ENCODE measurements around the gene HOXA4. TPM values are rescaled to one million over a fixed set of nuclear protein-coding genes. Genes with fewer than 3 reads are reported as not detected.

Gene HOXA4
- polyA plus RNA-seq, 3 donors, result 0.48 TPM; not detected in 2

GRCh38 chr7:27173956-27174873, 43.7 kb upstream of the HOXA4 start, which contains the start of gene HOXA10:
HOXA10 (minus strand) TSS chr7:27174320; CDS start chr7:27174306, 14 bp downstream.
- no peak within 1 kb of the TSS for H3K27ac Mint-ChIP-seq
- H3K9me3 ChIP-seq (replicated peaks in 1 of 2; ENCODE audit: control insufficient read depth in 1 of 2, insufficient read depth in 1 of 2, low read length in 2 of 2), result peaks cover 11 to 28% of the 10 kb centered on the region in 2 donors
- H3K27ac ChIP-seq (ENCODE audit: low read depth in 1 of 2, low read length in 2 of 2), result no peak within 1 kb of the TSS
- no peaks in the 10 kb centered on the region for H3K36me3 ChIP-seq (replicated peaks in 1 of 2; ENCODE audit: control insufficient read depth in 1 of 2, insufficient read depth in 2 of 2, low read length in 2 of 2)
- H3K4me1 Mint-ChIP-seq, result peaks cover 32% of the 10 kb centered on the region
- no peaks in the 10 kb centered on the region for H3K79me2 ChIP-seq (ENCODE audit: insufficient read depth, low read length)
- peak within 1 kb of the TSS; percentile 92 for H3K4me2 ChIP-seq (replicated peaks; ENCODE audit: extremely low read depth, low read length, poor library complexity, severe bottlenecking)
- intact Hi-C loops (cut with micrococcal nuclease), result loop anchor here in 1 of 2 donors (1.0 to 5.0 kb wide), 2 partner anchors 10 to 1312 kb away; no protein-coding TSS in a partner anchor
- H3K27me3 Mint-ChIP-seq (ENCODE audit: low read depth in 3 of 3), result peaks cover 84 to 94% (median 89%) of the 10 kb centered on the region in 3 donors
- no peak for TF ChIP-seq CTCF (IDR thresholded peaks at IDR 0.05)
- no peak for DNase-seq
- H3K4me3 Mint-ChIP-seq, result peak within 1 kb of the TSS; percentile 74 to 89
- peaks cover 9% of the 10 kb centered on the region for H4K20me1 ChIP-seq (ENCODE audit: insufficient read depth, low read length)
- peak within 1 kb of the TSS; percentile 88 for H2AFZ ChIP-seq (ENCODE audit: insufficient read depth, low read depth, low read length, poor library complexity, severe bottlenecking)
- H3K9ac ChIP-seq (ENCODE audit: insufficient read depth, low read length, poor library complexity, severe bottlenecking), result peak within 1 kb of the TSS; percentile 45
- H3K36me3 Mint-ChIP-seq, result peaks cover 10 to 22% of the 10 kb centered on the region in 2 donors
- peaks cover 57 to 98% of the 10 kb centered on the region in 2 donors for H3K27me3 ChIP-seq (ENCODE audit: control insufficient read depth in 2 of 2, insufficient read depth in 2 of 2, low read length in 2 of 2)
- peak within 1 kb of the TSS; percentile 23 to 76 (median 39) for H3K4me3 ChIP-seq (replicated peaks in 1 of 3; ENCODE audit: low read depth in 2 of 3, low read length in 3 of 3)
- 4% methylated on average over 79 of the region's 82 CpGs for WGBS (ENCODE audit: insufficient coverage)
- peaks cover 32 to 50% of the 10 kb centered on the region in 2 donors for H3K4me1 ChIP-seq (ENCODE audit: control insufficient read depth in 1 of 2, insufficient read depth in 2 of 2, low read length in 2 of 2)
- H3K9me3 Mint-ChIP-seq, result peaks cover 0 to 32% (median 11%) of the 10 kb centered on the region in 7 donors

GRCh38 chr7:27173511-27173955, 43.0 kb upstream of the HOXA4 start:
- Mint-ChIP-seq H3K9me3 (peaks cover 2 to 36% (median 16%) of the 10 kb centered on the region in 7 donors), H3K36me3 (peaks cover 15 to 23% of the 10 kb centered on the region in 2 donors), H3K4me1 (peaks cover 36% of the 10 kb centered on the region), H3K4me3 (peak overlapping the region; percentile 58 to 81), H3K27ac (no peak overlapping the region), H3K27me3 (ENCODE audit: low read depth in 3 of 3) (peaks cover 85 to 96% (median 91%) of the 10 kb centered on the region in 3 donors)
- H3K9me3 ChIP-seq (replicated peaks in 1 of 2; ENCODE audit: control insufficient read depth in 1 of 2, insufficient read depth in 1 of 2, low read length in 2 of 2), result peaks cover 11 to 30% of the 10 kb centered on the region in 2 donors
- DNase-seq, result peak; percentile 66 to 75 (median 73)
- peak overlapping the region; percentile 23 to 76 (median 39) for H3K4me3 ChIP-seq (replicated peaks in 1 of 3; ENCODE audit: low read depth in 2 of 3, low read length in 3 of 3)
- H4K20me1 ChIP-seq (ENCODE audit: insufficient read depth, low read length), result peaks cover 9% of the 10 kb centered on the region
- WGBS (ENCODE audit: insufficient coverage), result under 1% methylated on average over 59 of the region's 59 CpGs
- H3K9ac ChIP-seq (ENCODE audit: insufficient read depth, low read length, poor library complexity, severe bottlenecking), result peak overlapping the region; percentile 45
- H3K4me1 ChIP-seq (ENCODE audit: control insufficient read depth in 1 of 2, insufficient read depth in 2 of 2, low read length in 2 of 2), result peaks cover 39 to 57% of the 10 kb centered on the region in 2 donors
- H3K27ac ChIP-seq (ENCODE audit: low read depth in 1 of 2, low read length in 2 of 2), result no peak overlapping the region
- H2AFZ ChIP-seq (ENCODE audit: insufficient read depth, low read depth, low read length, poor library complexity, severe bottlenecking), result peak overlapping the region; percentile 88
- H3K36me3 ChIP-seq (replicated peaks in 1 of 2; ENCODE audit: control insufficient read depth in 1 of 2, insufficient read depth in 2 of 2, low read length in 2 of 2), result no peaks in the 10 kb centered on the region
- peak overlapping the region; percentile 92 for H3K4me2 ChIP-seq (replicated peaks; ENCODE audit: extremely low read depth, low read length, poor library complexity, severe bottlenecking)
- peaks cover 60 to 98% of the 10 kb centered on the region in 2 donors for H3K27me3 ChIP-seq (ENCODE audit: control insufficient read depth in 2 of 2, insufficient read depth in 2 of 2, low read length in 2 of 2)
- H3K79me2 ChIP-seq (ENCODE audit: insufficient read depth, low read length), result no peaks in the 10 kb centered on the region
- no peak for TF ChIP-seq CTCF (IDR thresholded peaks at IDR 0.05)
- intact Hi-C loops (cut with micrococcal nuclease), result loop anchor here in 1 of 2 donors (1.0 to 5.0 kb wide), 2 partner anchors 11 to 1311 kb away; no protein-coding TSS in a partner anchor
